SU-DHL-6 (cell line): ENCODE results near the gene BRD1.
A peak's percentile ranks its signal among the peaks of the same experiment; 100 is the strongest.

Experiments used
- H2AFZ ChIP-seq: fragments of 200-600 bp; sonication (generic); 2 replicates; pipeline ENCODE4 v1.6.1; 2014; ENCODE audit warnings: low read depth, mild to moderate bottlenecking, moderate library complexity, mixed read lengths, antibody characterized with exemption, low read length; ENCODE audit not compliant: severe bottlenecking
- H3F3A ChIP-seq: fragments of 200-600 bp; shearing (Covaris generic); 2 replicates; pipeline ENCODE4 v1.6.0; 2016; ENCODE audit warnings: antibody characterized with exemption, mild to moderate bottlenecking; ENCODE audit not compliant: insufficient read depth
- H3K27ac ChIP-seq: fragments of 200-600 bp; sonication (generic); 2 replicates; pipeline ENCODE4 v1.5.1; 2016; ENCODE audit warnings: low read depth, mild to moderate bottlenecking, low read length, moderate library complexity, mixed read lengths
- H3K27me3 ChIP-seq: fragments of 200-600 bp; sonication (generic), shearing (Covaris generic); 2 replicates; pipeline ENCODE4 v1.6.0; 2014; ENCODE audit warnings: mild to moderate bottlenecking, low read length
- H3K36me3 ChIP-seq: fragments of 200-600 bp; sonication (generic); 2 replicates; pipeline ENCODE4 v1.6.1; 2014; ENCODE audit warnings: mild to moderate bottlenecking, low read length, mixed read lengths
- H3K4me2 ChIP-seq: fragments of 300-600, 200-600 bp; shearing (Covaris generic), sonication (generic); 2 replicates; pipeline ENCODE4 v1.6.0; 2014; ENCODE audit warnings: low read length, low read depth, mild to moderate bottlenecking; ENCODE audit not compliant: poor library complexity, severe bottlenecking
- H3K4me3 ChIP-seq: fragments of 200-600 bp; sonication (generic); 2 replicates; pipeline ENCODE4 v1.5.1; 2014; ENCODE audit warnings: antibody characterized with exemption, low read length, mild to moderate bottlenecking, mixed read lengths; ENCODE audit not compliant: insufficient read depth, poor library complexity, severe bottlenecking
- H3K79me2 ChIP-seq: fragments of 200-600 bp; sonication (generic); 2 replicates; pipeline ENCODE4 v1.6.1; 2014; ENCODE audit warnings: mild to moderate bottlenecking, low read length, moderate library complexity; ENCODE audit not compliant: insufficient read depth
- H3K9ac ChIP-seq: fragments of 200-600 bp; sonication (generic); 2 replicates; pipeline ENCODE4 v1.7.0; 2014; ENCODE audit warnings: mild to moderate bottlenecking, low read length
- H3K9me2 ChIP-seq: fragments of 200-600 bp; sonication (generic); replicated peaks from 2 replicates; pipeline ENCODE4 v1.6.1; 2014; ENCODE audit warnings: low read length; ENCODE audit not compliant: insufficient read depth
- H3K9me3 ChIP-seq: fragments of 200-600 bp; sonication (generic); 2 replicates; pipeline ENCODE4 v1.6.1; 2014; ENCODE audit warnings: low read length, mixed read lengths; ENCODE audit not compliant: insufficient read depth
- H4K20me1 ChIP-seq: fragments of 200-600 bp; sonication (generic); 2 replicates; pipeline ENCODE4 v1.6.1; 2014; ENCODE audit warnings: low read depth, mild to moderate bottlenecking, antibody characterized with exemption, low read length, moderate library complexity, mixed read lengths
- EZH2phosphoT487 ChIP-seq: fragments of 200-600 bp; sonication (generic), shearing (Covaris generic); conservative IDR thresholded peaks from 2 replicates; pipeline ENCODE4 v1.6.1; 2018; ENCODE audit warnings: mild to moderate bottlenecking, antibody characterized with exemption, low read length, moderate library complexity, mixed read lengths
- TF ChIP-seq, protein P1 (sequence below): fragments of 200-600 bp; sonication (generic); IDR thresholded peaks from one replicate; pipeline ENCODE4 v1.5.1; 2017; ENCODE audit warnings: antibody characterized with exemption, mild to moderate bottlenecking, low read length, moderate library complexity; ENCODE audit not compliant: insufficient read depth, poor library complexity, severe bottlenecking

BRD1 gene

GRCh38 chr22:49768077-49768910 is 59.4 kb downstream of the BRD1 start:
- Histone ChIP-seq H3K79me2 (no peaks in the 10 kb centered on the region), H3K9me2 (no peaks in the 10 kb centered on the region), H3F3A (no peaks in the 10 kb centered on the region), H4K20me1 (no peaks in the 10 kb centered on the region), H2AFZ (no peak overlapping the region), H3K36me3 (no peaks in the 10 kb centered on the region), H3K9me3 (peaks cover 5% of the 10 kb centered on the region; the same call in 1 of the 2 replicates), H3K27me3 (no peaks in the 10 kb centered on the region), H3K27ac (no peak overlapping the region), H3K4me3 (no peak overlapping the region), H3K4me2 (no peak overlapping the region), H3K9ac (no peak overlapping the region)
- TF ChIP-seq EZH2phosphoT487, result no peak
- TF ChIP-seq, protein P1, sequence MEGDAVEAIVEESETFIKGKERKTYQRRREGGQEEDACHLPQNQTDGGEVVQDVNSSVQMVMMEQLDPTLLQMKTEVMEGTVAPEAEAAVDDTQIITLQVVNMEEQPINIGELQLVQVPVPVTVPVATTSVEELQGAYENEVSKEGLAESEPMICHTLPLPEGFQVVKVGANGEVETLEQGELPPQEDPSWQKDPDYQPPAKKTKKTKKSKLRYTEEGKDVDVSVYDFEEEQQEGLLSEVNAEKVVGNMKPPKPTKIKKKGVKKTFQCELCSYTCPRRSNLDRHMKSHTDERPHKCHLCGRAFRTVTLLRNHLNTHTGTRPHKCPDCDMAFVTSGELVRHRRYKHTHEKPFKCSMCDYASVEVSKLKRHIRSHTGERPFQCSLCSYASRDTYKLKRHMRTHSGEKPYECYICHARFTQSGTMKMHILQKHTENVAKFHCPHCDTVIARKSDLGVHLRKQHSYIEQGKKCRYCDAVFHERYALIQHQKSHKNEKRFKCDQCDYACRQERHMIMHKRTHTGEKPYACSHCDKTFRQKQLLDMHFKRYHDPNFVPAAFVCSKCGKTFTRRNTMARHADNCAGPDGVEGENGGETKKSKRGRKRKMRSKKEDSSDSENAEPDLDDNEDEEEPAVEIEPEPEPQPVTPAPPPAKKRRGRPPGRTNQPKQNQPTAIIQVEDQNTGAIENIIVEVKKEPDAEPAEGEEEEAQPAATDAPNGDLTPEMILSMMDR, result no peak

DNA sequence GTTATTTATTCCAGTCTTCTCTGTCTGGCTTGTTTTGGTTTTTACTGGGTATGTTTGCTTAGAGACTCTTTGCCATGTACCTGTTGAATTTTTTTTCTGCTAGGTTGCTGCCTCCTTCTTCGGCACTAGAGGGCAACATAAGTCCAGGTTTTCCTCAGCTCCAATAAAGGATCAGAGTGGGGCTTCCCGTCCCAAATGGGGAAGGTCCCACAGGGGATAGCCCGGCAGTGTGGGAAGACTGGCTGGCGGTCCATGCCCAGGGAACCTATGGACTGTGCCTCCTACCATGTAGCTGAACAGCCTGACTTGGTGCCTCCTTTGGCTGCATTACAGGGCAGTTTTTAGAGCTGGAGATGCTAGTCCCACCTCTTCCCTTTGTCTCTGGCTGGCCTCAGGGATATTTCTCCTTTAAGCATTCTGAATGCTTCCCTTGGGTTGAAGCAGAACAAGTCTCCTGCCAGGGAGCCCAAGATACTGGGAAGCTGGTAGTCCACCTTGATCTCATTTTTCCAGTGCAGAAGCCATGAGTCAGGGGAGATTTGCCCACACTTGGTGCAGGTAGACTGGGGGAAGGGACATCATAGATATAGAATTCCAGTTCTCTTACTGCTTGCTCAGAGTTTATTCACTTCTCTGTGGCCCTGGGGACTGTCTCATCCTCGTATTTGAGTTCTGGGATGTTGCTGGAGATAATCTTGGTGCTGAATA is 60.2 kb downstream of the BRD1 start:
- Histone ChIP-seq H3K27ac (no peak overlapping the region), H3K4me2 (no peak overlapping the region), H3K4me3 (no peak overlapping the region)

GRCh38 chr22:49765951-49766350 is 61.7 kb downstream of the BRD1 start:
- Histone ChIP-seq H3F3A (peaks cover 8% of the 10 kb centered on the region), H4K20me1 (no peaks in the 10 kb centered on the region), H3K36me3 (no peaks in the 10 kb centered on the region), H2AFZ (no peak overlapping the region), H3K4me3 (no peak overlapping the region), H3K9me2 (no peaks in the 10 kb centered on the region), H3K9me3 (peaks cover 5% of the 10 kb centered on the region; the same call in 1 of the 2 replicates), H3K4me2 (no peak overlapping the region), H3K9ac (no peak overlapping the region), H3K79me2 (no peaks in the 10 kb centered on the region), H3K27ac (no peak overlapping the region), H3K27me3 (no peaks in the 10 kb centered on the region)
- TF ChIP-seq, protein P1, result no peak
- TF ChIP-seq EZH2phosphoT487, result no peak

More for the DNA sequence above, 60.2 kb downstream of the BRD1 start:
- H2AFZ ChIP-seq, result no peak overlapping the region
- no peaks in the 10 kb centered on the region for H4K20me1 ChIP-seq
- no peak for TF ChIP-seq EZH2phosphoT487
- TF ChIP-seq, protein P1, result peak; percentile 89
- no peaks in the 10 kb centered on the region for H3K9me2 ChIP-seq
- no peaks in the 10 kb centered on the region for H3F3A ChIP-seq
- no peaks in the 10 kb centered on the region for H3K27me3 ChIP-seq
- no peaks in the 10 kb centered on the region for H3K79me2 ChIP-seq
- peaks cover 5% of the 10 kb centered on the region; the same call in 1 of the 2 replicates for H3K9me3 ChIP-seq
- no peak overlapping the region for H3K9ac ChIP-seq
- no peaks in the 10 kb centered on the region for H3K36me3 ChIP-seq
